Stimulated activated CD4-positive, alpha-beta T cell treated with anti-CD3 and anti-CD28 coated beads, Interleukin-12 subunit alpha, Interleukin-12 subunit beta, amount 100 ng/mL, for 48 hours (primary cell): ENCODE measurements around the gene DIP2C.

Experiments used
- DNase-seq, 3 donors: peaks; one replicate each; pipeline ENCODE4 v3.0.0-alpha.2; 2020; ENCODE audit warnings: low read depth in 2 of 3, low spot score in 1 of 3

DIP2C gene

GRCh38 chr10:260819-261429 lies 428.5 kb downstream of the DIP2C start:
- DNase-seq, result no peak

DNA sequence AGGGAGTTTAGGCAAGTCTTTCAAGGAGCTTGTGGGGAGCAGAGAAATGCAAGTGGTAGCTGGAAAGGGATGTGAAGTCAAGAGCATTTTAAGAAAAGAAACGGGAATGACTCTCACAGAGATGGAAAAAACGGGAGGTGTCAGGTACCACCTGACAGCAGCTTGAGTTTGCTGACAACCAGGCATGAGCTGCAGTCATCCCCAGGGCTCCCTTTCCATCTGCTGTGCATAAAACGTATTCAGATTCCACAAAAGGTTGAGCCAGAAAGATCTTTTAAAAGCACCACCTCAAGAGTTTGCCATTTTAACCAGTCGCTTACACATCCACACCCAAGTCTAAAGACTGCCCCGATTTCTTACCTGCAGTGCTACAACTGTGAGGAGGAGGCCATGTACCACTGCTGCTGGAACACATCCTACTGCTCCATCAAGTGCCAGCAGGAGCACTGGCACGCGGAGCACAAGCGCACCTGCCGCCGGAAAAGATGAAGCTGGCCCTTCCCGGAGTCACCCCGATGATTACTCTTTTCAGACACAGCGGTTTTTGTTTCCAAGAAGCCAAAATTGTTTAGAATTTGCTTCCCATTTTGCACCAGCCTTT lies 437.4 kb downstream of the DIP2C start:
- DNase-seq, result no peak

DNA sequence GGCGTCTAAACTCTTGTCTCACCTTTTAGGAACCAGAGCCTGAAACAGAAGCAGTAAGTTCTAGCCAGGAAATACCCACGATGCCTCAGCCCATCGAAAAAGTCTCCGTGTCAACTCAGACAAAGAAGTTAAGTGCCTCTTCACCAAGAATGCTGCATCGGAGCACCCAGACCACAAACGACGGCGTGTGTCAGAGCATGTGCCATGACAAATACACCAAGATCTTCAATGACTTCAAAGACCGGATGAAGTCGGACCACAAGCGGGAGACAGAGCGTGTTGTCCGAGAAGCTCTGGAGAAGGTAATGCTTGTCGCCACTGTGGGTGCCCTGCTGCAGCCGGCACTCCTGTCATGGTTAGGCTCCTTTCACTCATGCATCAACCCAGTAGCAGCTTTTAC lies 441.2 kb downstream of the DIP2C start:
- no peak for DNase-seq

DNA sequence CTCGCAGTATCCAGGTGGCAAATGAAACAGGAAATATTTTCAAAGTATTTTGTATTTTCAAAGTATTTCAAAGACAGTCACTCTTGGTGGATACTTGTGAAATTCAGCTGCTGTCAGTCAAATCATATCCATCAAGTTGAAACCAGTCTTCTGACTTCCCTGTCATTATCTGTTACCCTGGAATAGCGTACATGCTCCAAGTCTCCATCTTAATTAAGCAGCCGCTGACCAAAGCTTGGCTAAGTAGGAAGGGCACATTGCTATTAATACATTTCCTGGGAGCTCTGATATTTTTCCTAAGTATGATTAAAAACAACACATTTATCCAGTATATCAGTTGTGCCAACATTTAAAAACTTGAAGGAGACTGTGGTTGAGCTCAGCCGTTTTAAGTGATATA lies 442.0 kb downstream of the DIP2C start:
- no peak for DNase-seq

DNA sequence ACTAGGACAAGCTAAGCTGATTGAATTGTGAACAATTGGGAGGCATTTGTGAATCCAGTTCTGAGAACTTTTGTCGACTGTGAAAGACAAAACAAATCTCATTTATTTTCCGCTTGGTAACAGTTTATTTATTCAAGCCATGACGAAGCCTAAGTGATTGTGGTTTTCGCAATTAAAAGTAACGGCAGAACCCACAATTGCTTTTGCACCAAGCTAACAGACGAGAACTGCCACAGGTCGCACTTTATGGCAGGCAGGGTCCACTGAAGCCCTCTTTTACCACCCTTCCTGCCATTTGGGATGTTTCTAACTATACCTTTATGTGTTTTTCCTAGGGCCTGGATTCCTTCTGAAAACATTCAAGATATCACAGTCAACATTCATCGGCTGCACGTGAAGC lies 443.0 kb downstream of the DIP2C start:
- no peak for DNase-seq

DNA sequence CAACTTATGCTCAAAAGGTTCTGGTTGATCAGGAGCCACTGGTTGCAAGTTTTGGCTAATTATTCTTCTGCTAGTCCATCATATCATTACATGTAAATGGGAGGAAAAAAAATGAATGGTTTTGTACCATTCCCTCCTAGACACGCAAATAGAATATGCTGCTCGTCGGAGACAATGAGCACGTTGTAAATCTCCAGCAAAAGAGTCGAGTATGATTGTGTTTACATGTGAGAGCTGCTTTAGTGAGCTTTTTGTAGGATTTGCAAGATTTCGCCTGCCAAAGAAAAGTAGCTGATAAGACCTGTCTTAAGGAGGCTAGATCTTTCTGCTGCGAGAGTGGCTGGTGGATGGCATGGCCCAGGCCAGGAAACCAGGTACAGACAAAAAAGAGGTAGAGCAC lies 445.2 kb downstream of the DIP2C start:
- DNase-seq, result no peak

DNA sequence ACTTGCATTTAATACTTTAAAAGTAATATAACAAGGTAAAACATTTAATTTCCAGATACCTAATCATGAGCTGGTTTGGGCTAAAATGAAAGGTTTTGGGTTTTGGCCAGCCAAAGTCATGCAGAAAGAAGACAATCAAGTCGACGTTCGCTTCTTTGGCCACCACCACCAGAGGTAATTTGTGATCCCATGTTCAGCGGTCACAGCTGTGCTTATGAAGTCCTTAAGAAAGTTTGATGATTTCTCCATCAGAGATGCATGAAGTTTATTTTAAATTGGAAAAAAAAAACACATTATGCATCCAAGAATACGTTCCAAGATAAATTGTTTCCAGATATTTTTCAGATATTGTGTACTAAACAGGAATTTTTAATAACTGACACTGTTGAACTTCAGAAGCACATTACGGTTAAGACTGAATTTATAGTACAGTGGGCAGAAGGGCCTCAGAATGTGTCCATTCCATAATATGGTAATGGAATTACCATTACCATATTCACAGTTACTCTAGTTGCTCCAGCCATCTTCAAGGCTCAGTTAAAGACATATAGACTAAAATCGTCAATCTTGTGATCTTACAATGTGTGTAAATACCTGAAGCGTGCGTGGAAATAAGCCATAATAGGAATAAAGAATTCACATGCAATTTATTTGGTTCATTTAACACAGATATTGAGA lies 447.4 kb downstream of the DIP2C start:
- no peak for DNase-seq

GRCh38 chr10:241451-241850 lies 448.0 kb downstream of the DIP2C start:
- DNase-seq, result no peak

DNA sequence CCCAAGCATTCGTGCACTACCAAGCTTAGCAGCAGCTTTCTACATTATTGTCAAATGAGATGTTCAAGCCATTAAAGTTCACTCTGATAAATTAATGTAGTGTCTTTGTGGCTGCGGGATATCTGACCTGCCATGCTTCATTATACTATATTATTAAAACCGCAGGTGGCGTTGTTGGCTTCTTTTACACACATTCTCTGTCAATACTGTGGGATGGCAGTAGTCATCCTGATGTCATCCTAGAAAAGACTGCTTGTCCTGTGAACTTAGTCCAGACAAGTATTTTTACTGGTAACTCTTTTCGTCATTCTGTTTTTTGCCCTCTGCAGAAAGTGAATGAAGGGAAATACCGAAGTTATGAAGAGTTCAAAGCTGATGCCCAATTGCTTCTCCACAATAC lies 450.4 kb downstream of the DIP2C start:
- no peak for DNase-seq

DNA sequence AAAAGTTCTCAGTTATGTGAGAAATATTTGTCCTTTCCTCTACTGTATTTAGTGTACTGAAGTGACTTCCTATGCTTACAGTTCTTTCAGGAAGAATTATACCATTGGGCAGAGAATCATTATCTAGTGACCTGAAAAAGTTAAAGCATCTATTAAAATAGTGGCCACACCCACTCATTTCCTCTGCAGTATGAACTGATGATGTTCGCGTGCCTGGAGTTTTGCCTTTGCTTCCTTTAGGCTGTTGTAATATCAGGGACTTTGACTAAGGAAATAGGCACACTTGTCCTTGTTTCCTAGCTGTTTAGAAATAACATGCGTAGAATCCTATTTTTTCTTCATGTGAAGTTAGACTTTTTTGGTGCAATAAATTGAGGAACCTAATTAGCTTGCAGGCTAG lies 453.6 kb downstream of the DIP2C start:
- DNase-seq, result no peak

- no peak for DNase-seq
Measured at GRCh38 chr10:234708-235406, 454.6 kb downstream of the DIP2C start.

DNA sequence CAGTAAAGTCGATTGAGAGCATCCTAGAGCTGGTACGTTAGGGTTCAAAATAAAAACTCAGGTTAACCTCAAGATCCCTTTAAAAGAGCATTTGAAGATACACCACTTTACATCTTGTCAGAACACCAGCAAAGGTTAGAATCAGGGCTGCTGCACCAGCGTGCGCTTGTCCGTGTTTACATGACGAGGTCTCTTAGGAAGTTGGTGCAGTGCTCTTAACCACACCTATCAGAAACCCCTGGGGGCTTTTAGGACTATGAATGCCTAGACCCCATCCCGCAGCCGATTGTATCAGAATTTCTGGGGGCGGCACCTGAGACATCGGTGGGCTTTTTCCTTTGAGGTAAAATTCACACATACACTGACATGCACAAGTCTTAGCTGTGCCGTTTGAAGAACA lies 456.6 kb downstream of the DIP2C start:
- DNase-seq, result no peak

DNA sequence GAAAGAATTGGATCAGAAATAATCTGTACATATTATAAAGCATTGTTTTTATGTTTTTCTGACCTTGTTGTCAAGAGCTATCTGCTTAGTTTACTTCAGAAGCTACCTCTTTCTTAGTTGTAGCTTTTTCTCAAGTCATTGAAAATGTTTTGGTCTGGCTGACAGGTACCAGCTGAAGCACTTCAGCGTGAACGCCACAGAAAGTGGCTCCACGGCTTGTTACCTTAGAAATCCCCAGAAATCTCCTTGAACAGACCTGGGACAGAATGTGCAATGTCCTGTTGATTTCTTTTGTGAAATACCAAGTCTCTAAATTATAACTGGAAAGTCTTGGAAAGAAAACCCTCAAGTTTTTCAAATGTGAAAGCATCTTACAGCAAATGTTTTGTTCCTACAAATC lies 457.4 kb downstream of the DIP2C start:
- no peak for DNase-seq

DNA sequence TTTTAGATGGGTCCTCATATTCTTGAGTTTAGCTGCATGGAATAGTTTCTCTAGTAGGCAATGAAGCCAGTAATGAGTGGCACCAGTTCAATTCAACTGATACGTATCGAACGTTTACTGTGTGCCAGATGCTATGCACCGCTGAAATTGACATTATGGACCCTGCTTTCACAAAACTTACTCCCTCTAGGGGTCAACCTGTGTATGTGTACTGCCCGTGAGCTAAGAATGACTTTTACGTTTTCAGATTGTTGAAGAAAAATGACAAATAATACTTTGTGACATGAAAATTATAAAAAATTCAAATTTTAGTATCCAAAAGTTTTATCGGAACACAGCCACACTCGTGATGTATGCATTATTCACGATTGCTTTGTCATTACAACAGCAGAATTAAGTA lies 458.7 kb downstream of the DIP2C start:
- DNase-seq, result no peak

DNA sequence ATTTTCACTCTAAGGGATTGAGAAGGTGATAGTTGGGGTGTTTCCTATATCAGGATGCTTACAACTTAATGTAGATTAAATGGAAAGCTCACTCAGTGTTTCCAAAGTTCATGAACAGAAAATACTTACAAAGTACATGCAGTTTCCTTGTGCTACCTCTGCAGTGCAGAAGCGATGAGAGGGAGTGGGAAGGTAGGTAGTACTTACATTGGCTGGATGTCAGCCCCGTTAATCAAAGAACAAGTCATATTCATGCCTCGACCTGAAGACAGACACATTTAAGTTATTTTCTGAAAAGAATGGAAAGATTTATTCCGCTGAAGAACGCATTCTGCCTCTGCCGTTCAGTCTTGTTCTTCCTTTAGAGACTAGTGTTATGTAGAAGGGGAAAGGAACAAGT lies 461.1 kb downstream of the DIP2C start:
- no peak for DNase-seq

- DNase-seq, result no peak
Measured at GRCh38 chr10:227014-227413, 462.5 kb downstream of the DIP2C start.

DNA sequence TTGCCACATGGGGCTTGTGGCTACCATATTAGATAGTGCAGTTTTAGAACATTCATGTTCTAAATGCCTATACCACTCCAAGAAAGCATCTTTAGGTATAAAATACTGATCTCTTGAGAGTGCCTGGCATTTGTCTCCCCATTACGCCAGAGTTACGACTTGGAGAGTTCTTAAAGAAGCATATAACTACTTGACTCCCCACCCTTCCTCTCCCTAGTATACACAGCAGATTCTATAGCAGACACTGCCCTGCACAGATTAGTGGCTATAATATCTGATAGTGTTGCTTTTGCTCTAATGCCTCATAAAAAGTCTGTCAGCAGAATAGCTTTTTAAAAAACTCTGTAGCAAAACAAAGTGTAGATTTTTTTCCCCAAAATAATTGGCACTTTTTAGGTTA lies 463.4 kb downstream of the DIP2C start:
- no peak for DNase-seq

- no peak for DNase-seq
Measured at GRCh38 chr10:224571-224970, 464.9 kb downstream of the DIP2C start.
